GM10248 (cell line): ENCODE results near the gene TASP1.

Experiments
- CTCF ChIA-PET: fragments of 300-600 bp; sonication (Branson Sonifier 250); formaldehyde crosslinking; extraction: SDS; loops from one replicate; lab custom pipeline; 2021; ENCODE audit warnings: antibody characterized with exemption; lab: Yijun Ruan, JAX
- POLR2A ChIA-PET: fragments of 350-650 bp; sonication (Branson Sonifier 250); formaldehyde crosslinking; extraction: SDS; loops from one replicate; lab custom pipeline; 2020; ENCODE audit warnings: antibody characterized with exemption; lab: Yijun Ruan, JAX
- DNase-seq: peaks from one replicate; pipeline ENCODE4 v3.0.0; 2012; ENCODE audit errors: extremely low spot score
- TF ChIP-seq, protein P1 (sequence below): IDR thresholded peaks from 2 replicates; pipeline ENCODE4 v1.5.1; 2012; ENCODE audit warnings: mild to moderate bottlenecking, low read depth; ENCODE audit errors: extremely low read depth, missing control alignments, control extremely low read depth

TASP1 gene

GRCh38 chr20:13469262-13469661 lies 169.5 kb downstream of the TASP1 start:
- ChIA-PET CTCF (interaction anchor here (1.1 to 2.4 kb wide), 5 partner anchors 9 to 77 kb away, joined by 3 to 7 read pairs (median 4); no protein-coding TSS in a partner anchor), POLR2A (no interaction called here)
- TF ChIP-seq, protein P1, sequence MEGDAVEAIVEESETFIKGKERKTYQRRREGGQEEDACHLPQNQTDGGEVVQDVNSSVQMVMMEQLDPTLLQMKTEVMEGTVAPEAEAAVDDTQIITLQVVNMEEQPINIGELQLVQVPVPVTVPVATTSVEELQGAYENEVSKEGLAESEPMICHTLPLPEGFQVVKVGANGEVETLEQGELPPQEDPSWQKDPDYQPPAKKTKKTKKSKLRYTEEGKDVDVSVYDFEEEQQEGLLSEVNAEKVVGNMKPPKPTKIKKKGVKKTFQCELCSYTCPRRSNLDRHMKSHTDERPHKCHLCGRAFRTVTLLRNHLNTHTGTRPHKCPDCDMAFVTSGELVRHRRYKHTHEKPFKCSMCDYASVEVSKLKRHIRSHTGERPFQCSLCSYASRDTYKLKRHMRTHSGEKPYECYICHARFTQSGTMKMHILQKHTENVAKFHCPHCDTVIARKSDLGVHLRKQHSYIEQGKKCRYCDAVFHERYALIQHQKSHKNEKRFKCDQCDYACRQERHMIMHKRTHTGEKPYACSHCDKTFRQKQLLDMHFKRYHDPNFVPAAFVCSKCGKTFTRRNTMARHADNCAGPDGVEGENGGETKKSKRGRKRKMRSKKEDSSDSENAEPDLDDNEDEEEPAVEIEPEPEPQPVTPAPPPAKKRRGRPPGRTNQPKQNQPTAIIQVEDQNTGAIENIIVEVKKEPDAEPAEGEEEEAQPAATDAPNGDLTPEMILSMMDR, result no peak
- no peak for DNase-seq

- TF ChIP-seq, protein P1, result no peak
- no peak for DNase-seq
- ChIA-PET POLR2A (no interaction called here), CTCF (interaction anchor here (1.1 to 2.4 kb wide), 3 partner anchors 10 to 78 kb away, joined by 3 to 7 read pairs (median 5); no protein-coding TSS in a partner anchor)
These were observed 170.6 kb downstream of the TASP1 start for GRCh38 chr20:13468166-13468565.

- no peak for DNase-seq
- TF ChIP-seq, protein P1, result no peak
- ChIA-PET POLR2A (no interaction called here), CTCF (no interaction called here)
These were observed 174.0 kb downstream of the TASP1 start for GRCh38 chr20:13464702-13465101.

DNA sequence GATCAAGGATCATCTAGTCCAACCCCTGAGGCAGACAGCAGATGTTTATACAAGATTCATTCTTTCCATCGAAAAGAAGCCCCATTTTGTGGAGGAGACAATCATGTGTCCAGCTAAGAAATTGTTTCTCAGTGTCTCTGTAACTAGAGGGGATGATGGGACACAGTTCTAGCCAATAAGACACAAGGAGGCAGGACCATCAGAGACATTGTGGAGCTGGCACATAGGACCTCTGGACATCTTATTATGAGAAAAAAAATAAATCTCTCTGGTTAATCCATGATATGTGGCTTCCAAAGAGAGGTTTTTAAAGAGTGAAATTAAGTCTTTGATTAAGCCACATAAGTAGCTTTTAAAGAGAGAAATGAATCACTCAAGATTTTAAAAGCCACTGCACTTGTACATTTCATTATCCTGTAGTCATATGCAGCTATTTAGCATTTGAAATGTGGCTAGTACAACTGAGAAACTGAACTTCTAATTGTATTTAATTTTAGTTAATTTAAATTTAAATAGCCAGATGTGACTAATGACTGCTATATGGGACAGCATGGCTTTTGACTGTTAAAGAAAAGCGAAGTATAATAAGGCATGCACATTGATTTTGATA lies 176.8 kb downstream of the TASP1 start:
- CTCF ChIA-PET, result interaction anchor here (1.1 to 3.8 kb wide), 4 partner anchors 9 to 87 kb away, joined by 3 to 24 read pairs (median 6); no protein-coding TSS in a partner anchor
- POLR2A ChIA-PET, result no interaction called here
- TF ChIP-seq, protein P1, result no peak
- DNase-seq, result no peak

DNA sequence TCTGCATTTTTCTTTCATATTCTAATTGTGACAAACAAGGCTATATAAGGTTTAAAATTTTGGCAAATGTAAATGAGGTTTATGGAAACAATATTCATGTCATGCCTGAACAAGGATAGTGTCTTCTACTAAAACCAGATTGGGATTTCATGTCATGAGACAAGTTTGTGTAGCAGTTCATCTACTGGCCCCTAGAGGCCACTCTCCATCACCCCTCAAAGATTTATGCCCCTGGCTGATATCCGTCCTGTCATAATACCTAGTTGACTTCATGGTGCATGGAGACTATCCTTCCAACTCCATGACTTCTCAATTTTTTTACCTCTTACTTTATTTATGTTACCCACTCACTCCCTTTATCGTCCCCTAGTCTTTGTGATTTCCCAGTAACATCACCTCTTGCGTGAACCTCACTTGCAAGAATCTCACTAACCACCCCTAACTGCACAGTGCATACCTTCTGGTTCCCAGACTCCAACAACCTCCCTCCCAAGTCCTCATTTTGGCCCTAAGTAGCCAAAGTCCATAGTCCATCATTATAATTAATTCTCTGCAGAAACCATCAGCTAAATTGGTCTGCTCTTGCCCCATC lies 179.8 kb downstream of the TASP1 start:
- DNase-seq, result peak; percentile 39
- ChIA-PET POLR2A (no interaction called here), CTCF (interaction anchor here (0.8 to 3.8 kb wide), 11 partner anchors 10 to 329 kb away, joined by 3 to 24 read pairs (median 4); no protein-coding TSS in a partner anchor)
- TF ChIP-seq, protein P1, result peak; percentile 57

DNA sequence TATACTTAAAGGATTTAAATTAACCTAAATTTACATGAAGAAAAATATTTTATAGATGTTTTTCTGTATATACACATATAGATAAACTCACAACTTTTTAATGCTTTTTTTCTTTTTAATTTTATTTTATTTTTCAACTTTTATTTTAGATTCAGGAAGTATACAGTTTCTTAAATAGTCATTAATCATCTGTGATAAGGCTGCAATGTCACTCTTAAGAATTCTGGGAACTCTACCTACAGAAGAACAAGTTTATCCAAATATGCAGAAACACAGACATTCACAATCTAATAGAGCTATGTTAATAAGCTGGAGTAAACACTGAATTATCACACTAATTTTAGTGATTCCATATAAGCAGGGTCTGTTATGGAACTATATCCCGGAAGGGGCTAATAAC lies 181.2 kb downstream of the TASP1 start:
- no peak for DNase-seq
- ChIA-PET CTCF (interaction anchor here (1.5 to 1.9 kb wide), 3 partner anchors 11 to 89 kb away, joined by 3 to 11 read pairs (median 7); no protein-coding TSS in a partner anchor), POLR2A (no interaction called here)
- TF ChIP-seq, protein P1, result no peak
